K562 (cell line): ENCODE measurements around the gene IMMP1L.

Experiments used
- CTCF ChIP-seq, 3 experiments: IDR thresholded peaks in 2 of 3; conservative IDR thresholded peaks in 1 of 3; 2 replicates each; pipeline ENCODE4 v1.5.1; 2011 to 2012; ENCODE audit warnings: low read length in 3 of 3, mild to moderate bottlenecking in 3 of 3, control low read depth in 2 of 3, improper control_type of control experiment in 1 of 3, inconsistent platforms in 1 of 3, low read depth in 1 of 3, mixed read lengths in 1 of 3, moderate library complexity in 1 of 3; ENCODE audit not compliant: insufficient read depth in 2 of 3
- FOSL1 ChIP-seq: fragments of 200-800 bp; sonication (Bioruptor generic); conservative IDR thresholded peaks from 2 replicates; pipeline ENCODE4 v1.6.1; 2016; ENCODE audit warnings: missing genetic modification characterization, missing compliant biosample characterization
- HMG20B ChIP-seq: fragments of 250-450 bp; sonication (Bioruptor Pico); IDR thresholded peaks from 2 replicates; pipeline ENCODE4 v1.5.0; 2021; ENCODE audit warnings: mild to moderate bottlenecking
- RBFOX2 ChIP-seq: fragments of 200-400 bp; formaldehyde crosslinking; IDR thresholded peaks from 2 replicates; pipeline ENCODE4 v1.6.1; 2017; ENCODE audit warnings: low read depth, mild to moderate bottlenecking, low read length, moderate library complexity
- REST ChIP-seq, 2 experiments: fragments of 450-650 bp; formaldehyde crosslinking in 1 of 2; IDR thresholded peaks; 2 replicates each; pipeline versions ENCODE4 v1.4.0 to v1.6.1; 2014 to 2020; ENCODE audit warnings: mild to moderate bottlenecking in 2 of 2, borderline replicate concordance in 1 of 2, low read depth in 1 of 2
- TBP ChIP-seq: optimal IDR thresholded peaks from 2 replicates; pipeline ENCODE3; 2011; ENCODE audit warnings: low read depth, low read length, improper control_type of control experiment

GRCh38 chr11:31397239-31397834 lies 112.1 kb downstream of the IMMP1L start:
- no peak for TF ChIP-seq FOSL1 (tag)
- TF ChIP-seq CTCF (IDR thresholded peaks at IDR 0.05 in 2 of 3, conservative IDR thresholded peaks at IDR 0.05 in 1 of 3; ENCODE audit: insufficient read depth in 2 of 3, low read depth in 1 of 3, low read length in 3 of 3) = peak in 2 of 3 experiments; percentile 45 to 78; a peak in 3 of 6 replicates
- TF ChIP-seq TBP = no peak
- TF ChIP-seq REST (IDR thresholded peaks at IDR 0.05; ENCODE audit: borderline replicate concordance) = peak; percentile 54; the same call in 1 of the 2 replicates
- TF ChIP-seq REST (CRISPR knock-in tag; IDR thresholded peaks at IDR 0.05; ENCODE audit: low read depth) = no peak
- no peak for TF ChIP-seq HMG20B (CRISPR knock-in tag)
- TF ChIP-seq RBFOX2 = no peak
